OCI-LY7 (cell line): ENCODE measurements around the gene RAB15. TPM values are rescaled to one million over a fixed set of nuclear protein-coding genes. Genes with fewer than 3 reads are reported as not detected.

ENCODE experiments used
- BruUV-seq: library from RNA; stranded (reverse); fragments of 400-500 nt; replicated peaks from 2 replicates; lab custom pipeline; 2021; lab: Mats Ljungman, UMichigan
- CTCF ChIA-PET: fragments of 300-600 bp; sonication (Branson Sonifier 250); formaldehyde crosslinking; loops from one replicate; lab custom pipeline; 2022; ENCODE audit warnings: antibody characterized with exemption; ENCODE audit not compliant: unreplicated experiment; lab: Charles Lee
- POLR2A ChIA-PET: fragments of 300-600 bp; sonication (Branson Sonifier 250); formaldehyde crosslinking; loops from one replicate; lab custom pipeline; 2022; ENCODE audit warnings: antibody characterized with exemption; lab: Charles Lee
- DNase-seq: peaks from one replicate; pipeline ENCODE4 v3.0.0-alpha.2; 2015; ENCODE audit warnings: low spot score
- H2AFZ ChIP-seq: fragments of 200-600 bp; sonication (generic), shearing (Covaris generic); 2 replicates; pipeline ENCODE4 v1.6.1; 2014; ENCODE audit warnings: mild to moderate bottlenecking, antibody characterized with exemption, low read length, moderate library complexity
- H3K27ac ChIP-seq: fragments of 200-600 bp; sonication (generic); 2 replicates; pipeline ENCODE4 v1.5.1; 2014; ENCODE audit warnings: mixed run types, low read depth, mild to moderate bottlenecking, moderate library complexity, low read length, inconsistent platforms; ENCODE audit not compliant: poor library complexity, severe bottlenecking
- H3K36me3 ChIP-seq: fragments of 200-600 bp; sonication (generic); 2 replicates; pipeline ENCODE4 v1.6.1; 2014; ENCODE audit warnings: mild to moderate bottlenecking, antibody characterized with exemption, low read length, moderate library complexity, mixed read lengths; ENCODE audit not compliant: insufficient read depth
- H3K4me1 ChIP-seq: fragments of 200-600 bp; sonication (generic); 2 replicates; pipeline ENCODE4 v1.5.1; 2014; ENCODE audit warnings: mild to moderate bottlenecking, low read length; ENCODE audit not compliant: insufficient read depth, poor library complexity, severe bottlenecking
- H3K4me2 ChIP-seq: fragments of 200-600 bp; sonication (generic); 2 replicates; pipeline ENCODE4 v1.6.1; 2014; ENCODE audit warnings: mild to moderate bottlenecking, low read length
- H3K4me3 ChIP-seq: fragments of 200-600 bp; sonication (generic); 2 replicates; pipeline ENCODE4 v1.5.1; 2014; ENCODE audit warnings: mild to moderate bottlenecking, low read depth, low read length; ENCODE audit not compliant: poor library complexity, severe bottlenecking
- H3K79me2 ChIP-seq: fragments of 200-600 bp; sonication (generic); 2 replicates; pipeline ENCODE4 v1.6.1; 2016; ENCODE audit warnings: low read depth, mild to moderate bottlenecking, low read length, moderate library complexity, mixed read lengths; ENCODE audit not compliant: insufficient read depth
- H3K9me2 ChIP-seq: fragments of 200-600 bp; sonication (generic); 2 replicates; pipeline ENCODE4 v1.6.1; 2016; ENCODE audit warnings: mild to moderate bottlenecking, low read length, mixed read lengths; ENCODE audit not compliant: insufficient read depth
- H3K9me3 ChIP-seq: fragments of 200-600 bp; sonication (generic); 2 replicates; pipeline ENCODE4 v1.6.1; 2014; ENCODE audit warnings: mild to moderate bottlenecking, mixed run types, low read length, mixed read lengths
- H4K20me1 ChIP-seq: fragments of 200-600 bp; sonication (generic); 2 replicates; pipeline ENCODE4 v1.6.1; 2014; ENCODE audit warnings: mild to moderate bottlenecking, antibody characterized with exemption, low read length, moderate library complexity, mixed read lengths; ENCODE audit not compliant: insufficient read depth
- EZH2phosphoT487 ChIP-seq: fragments of 200-600 bp; sonication (generic); IDR thresholded peaks from 2 replicates; pipeline ENCODE4 v1.6.1; 2018; ENCODE audit warnings: low read depth, borderline replicate concordance, mild to moderate bottlenecking, mixed run types, antibody characterized with exemption, low read length, moderate library complexity, mixed read lengths
- intact Hi-C: fragments of 100-400 bp; cut with micrococcal nuclease; formaldehyde crosslinking; loops from one replicate; pipeline ENCODE4 v1.10.0; 2022; ENCODE audit not compliant: unreplicated experiment
- total RNA-seq, 2 experiments: library from RNA; depleted of rRNA in 1 of 2; stranded (reverse); fragments of >200 nt in 1 of 2; shearing (Covaris generic) in 1 of 2; gene quantifications; 2 replicates each; pipeline ENCODE4 v1.2.3, GENCODE V29; 2014 to 2022
- TF ChIP-seq, protein P1 (sequence below): fragments of 200-600 bp; sonication (generic); conservative IDR thresholded peaks from 2 replicates; pipeline ENCODE4 v1.5.1; 2014; ENCODE audit warnings: mild to moderate bottlenecking, antibody characterized with exemption, low read length, moderate library complexity, mixed read lengths

Gene RAB15
- total RNA-seq, 2 experiments from 2014 or later, result 0.38 TPM; not detected in 1

GRCh38 chr14:64912261-64912660 is 59.9 kb downstream of the RAB15 start:
- ChIA-PET POLR2A (interaction anchor here (1.0 kb wide), 1 partner anchor 11 kb away, joined by 3 read pairs; no protein-coding TSS in a partner anchor), CTCF (no interaction called here)
- intact Hi-C loops, result no loop called here

GRCh38 chr14:64910847-64911495 is 61.2 kb downstream of the RAB15 start:
- H3K27ac ChIP-seq, result no peak overlapping the region
- no peak overlapping the region for H2AFZ ChIP-seq
- TF ChIP-seq, protein P1, sequence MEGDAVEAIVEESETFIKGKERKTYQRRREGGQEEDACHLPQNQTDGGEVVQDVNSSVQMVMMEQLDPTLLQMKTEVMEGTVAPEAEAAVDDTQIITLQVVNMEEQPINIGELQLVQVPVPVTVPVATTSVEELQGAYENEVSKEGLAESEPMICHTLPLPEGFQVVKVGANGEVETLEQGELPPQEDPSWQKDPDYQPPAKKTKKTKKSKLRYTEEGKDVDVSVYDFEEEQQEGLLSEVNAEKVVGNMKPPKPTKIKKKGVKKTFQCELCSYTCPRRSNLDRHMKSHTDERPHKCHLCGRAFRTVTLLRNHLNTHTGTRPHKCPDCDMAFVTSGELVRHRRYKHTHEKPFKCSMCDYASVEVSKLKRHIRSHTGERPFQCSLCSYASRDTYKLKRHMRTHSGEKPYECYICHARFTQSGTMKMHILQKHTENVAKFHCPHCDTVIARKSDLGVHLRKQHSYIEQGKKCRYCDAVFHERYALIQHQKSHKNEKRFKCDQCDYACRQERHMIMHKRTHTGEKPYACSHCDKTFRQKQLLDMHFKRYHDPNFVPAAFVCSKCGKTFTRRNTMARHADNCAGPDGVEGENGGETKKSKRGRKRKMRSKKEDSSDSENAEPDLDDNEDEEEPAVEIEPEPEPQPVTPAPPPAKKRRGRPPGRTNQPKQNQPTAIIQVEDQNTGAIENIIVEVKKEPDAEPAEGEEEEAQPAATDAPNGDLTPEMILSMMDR, result peak; percentile 74
- no peak for TF ChIP-seq EZH2phosphoT487
- peak; percentile 14 for DNase-seq
- peaks cover 13% of the 10 kb centered on the region for H3K4me1 ChIP-seq
- intact Hi-C loops, result no loop called here
- peaks cover 5% of the 10 kb centered on the region; the same call in 1 of the 2 replicates for H3K36me3 ChIP-seq
- BruUV-seq, result no TSS peak
- no peak overlapping the region for H3K4me2 ChIP-seq
- H4K20me1 ChIP-seq, result 0 out of 2 replicates have a peak, but pooled peaks cover 11% of the 10 kb centered on the region
- no peaks in the 10 kb centered on the region for H3K9me3 ChIP-seq
- ChIA-PET POLR2A (interaction anchor here (0.8 kb wide), 1 partner anchor 1124 kb away, joined by 3 read pairs; no protein-coding TSS in a partner anchor), CTCF (no interaction called here)
- H3K9me2 ChIP-seq, result no peaks in the 10 kb centered on the region
- peaks cover 17% of the 10 kb centered on the region for H3K79me2 ChIP-seq
- H3K4me3 ChIP-seq, result no peak overlapping the region

More at GRCh38 chr14:64912261-64912660, 59.9 kb downstream of the RAB15 start:
- no TSS peak for BruUV-seq
- Histone ChIP-seq H4K20me1 (0 out of 2 replicates have a peak, but pooled peaks cover 12% of the 10 kb centered on the region), H2AFZ (no peak overlapping the region), H3K4me1 (peaks cover 16% of the 10 kb centered on the region), H3K9me3 (no peaks in the 10 kb centered on the region), H3K4me2 (no peak overlapping the region), H3K9me2 (no peaks in the 10 kb centered on the region), H3K36me3 (peaks cover 14% of the 10 kb centered on the region), H3K27ac (no peak overlapping the region), H3K79me2 (peaks cover 27% of the 10 kb centered on the region), H3K4me3 (no peak overlapping the region)
- no peak for DNase-seq
- TF ChIP-seq EZH2phosphoT487, result no peak
- TF ChIP-seq, protein P1, result no peak

DNA sequence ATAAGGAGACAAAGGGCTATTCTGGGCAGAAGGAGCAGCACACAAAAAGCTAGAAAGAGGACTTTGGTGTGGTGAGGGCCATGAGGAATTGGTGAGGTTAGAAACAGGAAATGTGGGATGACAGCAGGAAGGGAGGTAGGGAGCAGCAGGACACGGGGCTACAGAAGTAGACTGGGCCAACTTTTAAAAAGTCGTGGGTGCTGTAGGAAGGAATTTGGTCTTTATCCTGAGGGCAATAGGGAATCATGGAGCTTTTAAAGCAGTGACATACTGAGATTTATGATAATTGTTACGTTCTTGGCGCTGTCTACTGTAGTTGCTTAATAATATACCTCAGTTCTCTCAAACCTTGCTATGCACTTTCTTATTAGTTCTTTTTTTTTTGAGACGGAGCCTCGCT is 66.1 kb downstream of the RAB15 start:
- TF ChIP-seq, protein P1, result no peak
- no peak for TF ChIP-seq EZH2phosphoT487
- ChIA-PET CTCF (no interaction called here), POLR2A (interaction anchor here (0.5 kb wide), 1 partner anchor 242 kb away, joined by 3 read pairs; no protein-coding TSS in a partner anchor)
- Histone ChIP-seq H3K4me2 (no peak overlapping the region), H3K9me3 (no peaks in the 10 kb centered on the region), H3K79me2 (no peaks in the 10 kb centered on the region), H3K9me2 (no peaks in the 10 kb centered on the region), H3K27ac (no peak overlapping the region), H2AFZ (no peak overlapping the region), H3K36me3 (no peaks in the 10 kb centered on the region), H4K20me1 (no peaks in the 10 kb centered on the region), H3K4me1 (no peaks in the 10 kb centered on the region), H3K4me3 (no peak overlapping the region)
- intact Hi-C loops, result no loop called here
- no TSS peak for BruUV-seq
- no peak for DNase-seq
